ENCODE measurements around the gene AANAT.
A peak's percentile ranks its signal among the peaks of the same experiment; 100 is the strongest.

AANAT gene

GRCh38 chr17:76496464-76496863, 29.1 kb downstream of the AANAT start:
- no peaks in the 10 kb centered on the region for H3K9me3 Mint-ChIP-seq
- peaks cover 6% of the 10 kb centered on the region for H3K36me3 Mint-ChIP-seq (ENCODE audit: low read depth)
- DNase-seq (ENCODE audit: low spot score) = no peak
- peaks cover 35% of the 10 kb centered on the region for H3K4me1 Mint-ChIP-seq (ENCODE audit: low read depth)
- no peak overlapping the region for H3K27ac Mint-ChIP-seq
- no peak overlapping the region for H3K4me3 Mint-ChIP-seq
- H3K27me3 Mint-ChIP-seq (ENCODE audit: low read depth) = no peaks in the 10 kb centered on the region

DNA sequence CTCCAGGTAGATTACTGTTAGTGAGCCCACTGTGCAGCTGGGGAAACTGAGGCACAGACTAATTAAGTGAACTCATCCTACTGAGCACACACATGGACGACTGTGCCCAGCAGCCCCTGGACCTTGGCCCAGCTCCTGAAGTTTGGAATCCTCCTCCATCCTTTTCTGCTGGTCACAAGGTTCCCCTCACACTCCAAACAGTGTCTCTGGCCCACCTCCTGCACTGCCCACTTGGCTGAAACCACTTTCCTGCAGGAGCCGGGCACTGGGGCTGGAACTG, 30.2 kb downstream of the AANAT start:
- Mint-ChIP-seq H3K36me3 (ENCODE audit: low read depth) (peaks cover 6% of the 10 kb centered on the region), H3K9me3 (no peaks in the 10 kb centered on the region), H3K27ac (no peak overlapping the region), H3K4me3 (no peak overlapping the region), H3K4me1 (ENCODE audit: low read depth) (peaks cover 34% of the 10 kb centered on the region), H3K27me3 (ENCODE audit: low read depth) (no peaks in the 10 kb centered on the region)
- no peak for DNase-seq (ENCODE audit: low spot score)

DNA sequence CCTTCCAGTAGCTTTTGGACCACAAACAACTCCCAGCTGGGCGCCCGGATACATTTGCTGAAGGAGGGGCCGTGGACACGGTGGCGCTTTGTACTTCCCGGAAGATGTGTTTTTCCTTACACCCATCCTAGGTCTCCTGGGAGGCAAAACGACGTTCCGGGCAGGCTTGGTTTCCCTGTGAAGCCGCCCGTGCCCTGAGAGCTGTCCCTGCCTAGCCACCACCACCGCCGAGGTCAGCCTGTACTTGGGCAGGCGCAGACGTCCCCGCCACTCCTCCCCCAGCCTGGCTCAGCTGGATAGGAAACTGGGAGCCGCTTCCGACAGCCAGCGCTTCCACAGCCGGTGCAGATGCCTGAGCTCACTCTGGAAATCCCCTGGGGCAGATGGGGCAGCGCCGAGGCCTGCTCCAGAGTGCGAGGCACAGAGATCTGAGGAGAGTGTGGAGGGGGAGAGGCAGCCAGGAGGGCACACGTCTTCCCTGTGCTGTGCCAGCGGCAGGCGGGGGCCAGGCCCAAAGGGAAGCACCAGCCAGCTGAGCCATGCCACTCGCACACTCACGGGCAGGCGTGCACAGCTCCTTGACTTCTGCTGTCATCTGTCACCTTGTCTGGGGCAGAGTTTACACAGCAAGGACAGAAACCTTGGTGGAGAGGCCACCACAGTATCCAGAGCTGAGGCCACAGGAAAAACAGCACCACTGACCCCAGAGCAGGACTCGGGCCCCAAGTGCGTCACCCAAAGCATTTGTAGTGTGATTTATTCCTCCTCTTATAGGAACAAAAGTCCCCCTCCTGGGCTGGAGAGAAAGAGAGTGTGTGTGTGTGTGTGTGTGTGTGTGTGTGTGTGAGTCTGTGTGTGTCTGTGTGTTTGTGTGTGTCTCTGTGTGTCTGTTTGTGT, 30.8 kb downstream of the AANAT start:
- Mint-ChIP-seq H3K9me3 (no peaks in the 10 kb centered on the region), H3K4me1 (ENCODE audit: low read depth) (peaks cover 29% of the 10 kb centered on the region), H3K4me3 (peak overlapping the region; percentile 15), H3K36me3 (ENCODE audit: low read depth) (peaks cover 3% of the 10 kb centered on the region), H3K27me3 (ENCODE audit: low read depth) (no peaks in the 10 kb centered on the region), H3K27ac (peak overlapping the region; percentile 68)
- no peak for DNase-seq (ENCODE audit: low spot score)

GRCh38 chr17:76498876-76499251, 31.5 kb downstream of the AANAT start:
- H3K27me3 Mint-ChIP-seq (ENCODE audit: low read depth) = no peaks in the 10 kb centered on the region
- peaks cover 23% of the 10 kb centered on the region for H3K4me1 Mint-ChIP-seq (ENCODE audit: low read depth)
- peak overlapping the region; percentile 68 for H3K27ac Mint-ChIP-seq
- DNase-seq (ENCODE audit: low spot score) = no peak
- H3K9me3 Mint-ChIP-seq = no peaks in the 10 kb centered on the region
- peaks cover 3% of the 10 kb centered on the region for H3K36me3 Mint-ChIP-seq (ENCODE audit: low read depth)
- H3K4me3 Mint-ChIP-seq = peak overlapping the region; percentile 32

DNA sequence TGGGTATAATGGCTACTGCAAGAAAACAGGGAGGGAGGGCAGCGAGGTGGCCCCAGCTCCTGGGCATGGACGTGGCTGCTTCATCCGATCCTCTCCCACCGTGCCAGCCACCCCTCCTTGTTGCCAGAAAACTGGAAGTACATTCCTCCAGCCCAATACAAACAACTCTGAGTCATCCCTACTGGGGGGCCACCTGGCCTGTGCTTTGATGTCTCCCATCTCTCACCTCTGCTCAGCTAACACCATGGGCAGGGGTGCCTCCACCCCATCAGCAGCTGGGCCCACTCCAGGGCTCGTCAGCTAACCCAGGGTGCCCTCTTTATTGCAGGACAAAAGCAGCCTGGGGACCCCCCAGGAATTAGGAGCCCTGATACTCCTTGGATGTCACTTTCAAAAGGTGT, 31.9 kb downstream of the AANAT start:
- Mint-ChIP-seq H3K27me3 (ENCODE audit: low read depth) (no peaks in the 10 kb centered on the region), H3K4me3 (peak overlapping the region; percentile 87), H3K9me3 (no peaks in the 10 kb centered on the region), H3K4me1 (ENCODE audit: low read depth) (peaks cover 22% of the 10 kb centered on the region), H3K27ac (no peak overlapping the region), H3K36me3 (ENCODE audit: low read depth) (peaks cover 3% of the 10 kb centered on the region)
- DNase-seq (ENCODE audit: low spot score) = no peak

DNA sequence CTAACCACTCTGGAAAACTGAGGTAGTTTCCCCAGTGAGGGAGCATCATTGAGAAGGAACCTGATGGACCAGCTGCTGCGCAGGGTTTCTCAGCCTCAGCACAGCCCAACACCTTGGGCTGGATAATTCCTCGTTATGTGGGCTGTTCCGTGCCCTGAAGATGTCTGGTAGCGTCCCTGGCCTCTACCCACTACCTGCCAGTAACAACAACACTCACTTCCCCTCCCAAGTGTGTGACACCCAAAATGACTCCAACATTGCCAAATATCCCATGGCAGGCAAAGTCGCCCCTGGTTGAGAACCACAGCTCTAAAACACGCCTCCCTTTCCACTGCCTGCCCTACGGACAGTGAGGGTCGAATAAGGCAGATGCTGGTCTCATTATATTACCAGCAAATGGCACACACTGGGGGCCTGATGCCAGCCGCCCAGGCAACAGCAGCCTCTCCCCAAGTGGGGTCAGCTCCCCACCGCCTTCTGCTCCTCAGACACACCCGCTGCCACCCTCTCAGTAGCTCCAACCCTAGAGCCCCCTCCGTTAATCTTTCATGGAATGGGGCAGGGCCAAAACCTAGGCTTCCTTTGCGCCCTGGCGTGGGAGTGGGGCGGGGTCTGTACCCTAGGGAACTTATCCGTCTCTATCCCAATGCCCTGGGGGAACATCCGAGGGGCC, 32.8 kb downstream of the AANAT start:
- H3K9me3 Mint-ChIP-seq = no peaks in the 10 kb centered on the region
- peak overlapping the region; percentile 87 for H3K4me3 Mint-ChIP-seq
- H3K27me3 Mint-ChIP-seq (ENCODE audit: low read depth) = no peaks in the 10 kb centered on the region
- peaks cover 3% of the 10 kb centered on the region for H3K36me3 Mint-ChIP-seq (ENCODE audit: low read depth)
- no peak for DNase-seq (ENCODE audit: low spot score)
- peaks cover 22% of the 10 kb centered on the region for H3K4me1 Mint-ChIP-seq (ENCODE audit: low read depth)
- no peak overlapping the region for H3K27ac Mint-ChIP-seq

GRCh38 chr17:76500747-76501017, 33.3 kb downstream of the AANAT start:
- DNase-seq (ENCODE audit: low spot score) = no peak

DNA sequence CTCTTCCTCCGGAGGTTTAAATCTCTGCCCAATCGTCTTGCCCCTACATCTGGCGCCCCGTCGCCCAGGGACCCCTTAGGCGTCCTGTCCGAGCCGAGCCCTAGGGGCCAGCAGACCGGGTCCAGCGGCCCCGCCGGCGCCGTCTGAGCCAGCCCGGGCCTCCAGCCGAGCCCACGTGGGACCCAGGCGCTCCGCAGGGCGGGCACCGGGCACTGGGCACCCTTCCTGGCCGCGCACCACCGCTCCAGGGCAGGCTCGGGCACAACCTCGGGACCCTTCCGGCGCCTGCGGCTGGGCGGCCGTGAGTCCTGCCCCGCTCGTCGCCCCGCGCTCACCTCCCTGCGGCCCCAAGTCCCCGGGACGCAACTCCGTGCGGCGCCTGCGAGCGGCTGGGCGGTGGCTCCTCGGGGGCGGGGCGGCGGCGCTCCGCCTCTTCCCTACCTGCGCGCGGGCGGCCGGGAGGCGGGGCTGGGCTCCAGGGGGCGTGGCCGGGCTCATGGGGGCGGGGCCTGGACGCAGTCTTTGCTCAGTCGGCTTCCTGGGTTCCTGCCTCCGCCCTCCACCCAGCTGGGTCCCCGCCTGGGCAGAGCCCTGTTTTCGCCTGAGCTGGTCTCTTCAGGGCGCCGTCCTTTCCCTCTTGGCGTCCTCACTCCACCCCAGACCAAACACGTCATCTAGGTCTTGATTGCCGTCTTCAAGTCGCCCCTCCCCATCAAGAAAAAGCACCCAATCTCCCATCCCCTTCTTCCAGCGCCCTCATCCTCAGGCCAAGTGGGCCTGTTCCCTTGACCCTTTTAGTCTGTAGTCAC, 33.8 kb downstream of the AANAT start, which contains the start of gene RHBDF2:
RHBDF2 (minus strand) TSS at position 406 of the 809 bp plus-strand sequence. CDS start 19,899 bp downstream, outside the sequence.
- DNase-seq (ENCODE audit: low spot score) = peak; percentile 92
- peaks cover 3% of the 10 kb centered on the region for H3K36me3 Mint-ChIP-seq (ENCODE audit: low read depth)
- H3K27ac Mint-ChIP-seq = peak within 1 kb of the TSS; percentile 94
- H3K9me3 Mint-ChIP-seq = no peaks in the 10 kb centered on the region
- H3K4me3 Mint-ChIP-seq = peak within 1 kb of the TSS; percentile 87
- peaks cover 25% of the 10 kb centered on the region for H3K4me1 Mint-ChIP-seq (ENCODE audit: low read depth)
- no peaks in the 10 kb centered on the region for H3K27me3 Mint-ChIP-seq (ENCODE audit: low read depth)

More at GRCh38 chr17:76500747-76501017, 33.3 kb downstream of the AANAT start:
- H3K36me3 Mint-ChIP-seq (ENCODE audit: low read depth) = peaks cover 3% of the 10 kb centered on the region
- peaks cover 22% of the 10 kb centered on the region for H3K4me1 Mint-ChIP-seq (ENCODE audit: low read depth)
- H3K4me3 Mint-ChIP-seq = peak overlapping the region; percentile 87
- H3K27me3 Mint-ChIP-seq (ENCODE audit: low read depth) = no peaks in the 10 kb centered on the region
- H3K27ac Mint-ChIP-seq = no peak overlapping the region
- H3K9me3 Mint-ChIP-seq = no peaks in the 10 kb centered on the region

DNA sequence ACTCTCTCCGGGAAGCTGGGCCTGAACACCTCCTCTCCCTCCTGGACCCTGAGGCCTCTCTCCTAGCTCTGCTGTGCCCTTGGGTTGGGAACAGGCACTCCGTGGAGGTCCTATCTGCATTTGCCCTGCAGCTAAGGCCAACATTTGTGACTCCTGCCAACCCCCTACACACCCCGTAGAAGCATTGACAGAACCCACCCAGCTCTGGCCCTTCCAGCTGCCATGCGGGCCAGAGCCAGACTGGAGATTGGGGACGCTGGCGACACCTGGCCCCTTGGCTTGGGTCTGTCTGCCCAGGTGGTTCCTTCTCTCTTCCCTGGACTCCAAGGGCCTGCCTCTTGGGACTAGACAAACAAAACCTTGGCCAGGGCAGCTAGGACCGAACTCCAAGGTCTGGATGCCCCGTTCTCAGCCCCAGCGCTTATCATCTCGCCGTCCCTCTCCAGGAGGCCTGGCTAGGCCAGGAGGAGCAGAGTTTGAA, 34.5 kb downstream of the AANAT start:
- Mint-ChIP-seq H3K27ac (peak overlapping the region; percentile 94), H3K27me3 (ENCODE audit: low read depth) (no peaks in the 10 kb centered on the region), H3K4me3 (peak overlapping the region; percentile 84), H3K9me3 (no peaks in the 10 kb centered on the region), H3K4me1 (ENCODE audit: low read depth) (peaks cover 30% of the 10 kb centered on the region), H3K36me3 (ENCODE audit: low read depth) (peaks cover 3% of the 10 kb centered on the region)
- DNase-seq (ENCODE audit: low spot score) = no peak

DNA sequence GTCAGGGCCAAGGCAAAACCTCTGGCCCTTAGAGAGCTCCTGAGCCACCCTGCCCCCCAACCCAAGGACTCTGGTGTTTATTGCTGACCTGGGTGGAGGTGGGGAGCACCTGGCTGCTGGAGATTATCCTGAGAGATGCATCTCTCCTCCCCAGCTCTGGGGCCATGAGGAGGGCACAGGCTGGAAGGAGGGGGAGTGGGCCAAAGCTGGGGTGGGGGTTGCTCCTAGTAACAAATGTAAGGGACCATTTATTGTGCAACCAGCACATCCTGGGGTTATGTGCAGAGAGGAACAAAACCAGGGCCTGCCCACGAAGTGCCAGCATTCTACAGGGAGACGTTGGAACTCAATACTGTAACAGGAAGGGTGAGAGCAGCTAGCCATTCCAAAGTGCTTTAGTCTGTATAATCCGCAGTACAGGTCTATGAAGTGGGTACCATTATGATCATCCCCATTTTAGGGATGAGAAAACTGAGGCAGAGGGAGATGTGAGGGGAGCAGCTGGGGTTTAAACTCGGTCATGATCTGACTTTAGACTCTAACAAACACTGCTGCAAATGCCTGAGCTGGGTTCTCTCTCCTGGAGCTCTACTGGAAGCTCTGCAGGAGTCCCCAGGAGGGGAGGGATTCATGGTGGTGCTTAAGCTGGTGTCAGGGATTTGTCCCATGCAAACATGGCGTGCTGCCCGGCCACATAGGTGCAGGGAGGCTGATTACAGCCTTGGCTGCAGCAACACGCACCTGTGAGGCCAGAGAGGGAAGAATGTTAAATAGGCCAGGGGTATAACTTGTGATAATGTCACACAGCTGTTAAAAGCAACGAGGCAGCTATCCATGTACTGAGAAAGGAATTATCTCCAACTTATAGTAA, 35.2 kb downstream of the AANAT start:
- H3K4me3 Mint-ChIP-seq = no peak overlapping the region

DNA sequence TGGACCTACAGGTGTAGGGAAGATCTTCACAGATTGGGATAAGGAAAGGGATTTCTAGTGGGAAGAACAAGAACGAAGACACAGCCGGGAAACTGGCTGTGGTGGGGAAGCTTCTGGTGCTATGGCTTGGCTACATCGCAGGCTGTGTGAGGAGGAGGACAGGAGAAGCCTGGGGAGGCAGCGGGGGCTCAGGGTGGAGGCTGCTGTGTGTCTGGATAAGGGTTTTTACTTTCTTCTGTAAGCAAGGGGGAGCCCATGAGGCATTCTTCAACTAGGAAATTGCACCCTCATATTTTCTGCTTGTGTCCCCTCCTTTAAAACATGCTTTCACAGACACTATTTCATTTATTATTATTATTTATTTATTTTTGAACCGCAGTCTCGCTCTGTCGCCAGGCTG, 36.7 kb downstream of the AANAT start:
- Mint-ChIP-seq H3K27me3 (ENCODE audit: low read depth) (peaks cover 5% of the 10 kb centered on the region), H3K9me3 (no peaks in the 10 kb centered on the region), H3K4me3 (no peak overlapping the region), H3K36me3 (ENCODE audit: low read depth) (no peaks in the 10 kb centered on the region), H3K27ac (no peak overlapping the region), H3K4me1 (ENCODE audit: low read depth) (peaks cover 28% of the 10 kb centered on the region)
- DNase-seq (ENCODE audit: low spot score) = no peak

More for the DNA sequence above, 35.2 kb downstream of the AANAT start:
- Mint-ChIP-seq H3K4me1 (ENCODE audit: low read depth) (peaks cover 30% of the 10 kb centered on the region), H3K27ac (peak overlapping the region; percentile 41), H3K9me3 (no peaks in the 10 kb centered on the region), H3K36me3 (ENCODE audit: low read depth) (peaks cover 3% of the 10 kb centered on the region), H3K27me3 (ENCODE audit: low read depth) (no peaks in the 10 kb centered on the region)
- DNase-seq (ENCODE audit: low spot score) = no peak

DNA sequence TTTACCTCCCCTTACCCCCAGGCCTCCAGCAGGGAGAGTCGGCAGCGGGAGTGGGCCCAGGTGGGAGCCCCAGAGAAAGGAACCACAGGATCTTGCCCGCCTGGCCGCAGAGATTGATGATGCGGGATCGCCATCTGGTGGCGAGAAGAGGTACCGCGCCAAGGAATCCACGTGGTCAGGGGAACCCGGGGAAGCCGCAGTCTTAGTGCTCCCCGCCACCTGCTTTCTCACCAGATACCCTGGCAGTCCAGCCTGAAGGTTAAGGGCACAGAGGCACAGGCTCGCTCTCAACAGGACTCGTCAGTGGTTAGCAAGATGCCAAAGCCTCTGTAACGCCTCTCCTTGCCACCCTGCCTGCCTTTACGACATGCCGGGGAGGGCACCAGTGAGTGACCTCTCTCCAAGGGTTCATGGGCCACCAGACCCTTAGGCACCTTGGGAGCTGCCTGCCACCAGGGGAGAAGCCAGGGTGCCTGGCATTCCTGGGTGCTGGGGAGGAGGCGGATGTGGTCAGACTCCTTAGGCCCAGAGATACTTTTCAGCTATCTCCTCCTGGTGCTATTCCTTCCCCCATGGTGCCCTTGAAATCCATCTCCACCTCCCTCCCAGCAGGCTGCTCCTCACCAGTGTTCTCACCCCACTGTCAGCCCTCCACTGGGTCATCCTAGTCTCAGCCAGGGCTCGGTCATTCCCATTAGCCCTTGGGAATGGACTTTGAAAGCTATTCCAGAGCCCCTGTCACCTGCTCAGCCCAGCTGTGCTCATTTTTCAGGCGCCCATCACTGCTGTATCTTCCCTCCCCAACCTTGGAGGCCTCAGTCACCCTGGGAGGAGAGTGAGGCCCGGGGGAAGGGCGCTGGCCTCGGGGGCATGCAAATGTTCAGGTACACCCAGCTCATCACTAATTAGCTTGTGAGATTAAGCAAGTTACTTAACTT, 39.3 kb downstream of the AANAT start:
- H3K27me3 Mint-ChIP-seq (ENCODE audit: low read depth) = peaks cover 5% of the 10 kb centered on the region
- H3K4me1 Mint-ChIP-seq (ENCODE audit: low read depth) = peaks cover 28% of the 10 kb centered on the region
- no peaks in the 10 kb centered on the region for H3K36me3 Mint-ChIP-seq (ENCODE audit: low read depth)
- peak; percentile 82 for DNase-seq (ENCODE audit: low spot score)
- no peak overlapping the region for H3K27ac Mint-ChIP-seq
- H3K4me3 Mint-ChIP-seq = no peak overlapping the region
- no peaks in the 10 kb centered on the region for H3K9me3 Mint-ChIP-seq
